Measurements from ENCODE around the gene SNX6. TPM values are rescaled to one million over a fixed set of nuclear protein-coding genes. Genes with fewer than 3 reads are reported as not detected.

SNX6 gene
- total and polyA plus RNA-seq, 9 donors, result 44.3 to 80.3 (median 64.5) TPM

DNA sequence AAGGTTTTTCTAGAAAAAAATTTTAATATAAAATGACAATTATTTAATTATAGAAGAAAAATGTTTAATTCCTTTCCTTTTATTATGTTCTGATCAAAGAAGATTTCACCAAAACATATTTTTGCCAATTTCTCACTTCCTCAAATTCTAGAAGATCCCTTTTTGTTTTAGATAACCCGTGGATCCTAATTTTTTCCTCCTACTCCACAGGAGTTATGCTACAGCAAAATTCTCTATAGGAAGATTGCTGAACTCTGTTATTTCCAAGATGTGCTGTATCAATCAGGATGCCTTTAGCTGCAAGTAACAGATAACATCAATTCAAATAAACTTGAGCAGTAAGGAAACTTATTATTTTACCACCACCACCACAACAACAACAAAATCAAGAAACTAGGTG lies 3.8 kb upstream of the SNX6 start:
- TF ChIP-seq POLR2A (IDR thresholded peaks at IDR 0.05), result no peak
- TF ChIP-seq EP300 (IDR thresholded peaks at IDR 0.05), result no peak
- TF ChIP-seq, protein P1, sequence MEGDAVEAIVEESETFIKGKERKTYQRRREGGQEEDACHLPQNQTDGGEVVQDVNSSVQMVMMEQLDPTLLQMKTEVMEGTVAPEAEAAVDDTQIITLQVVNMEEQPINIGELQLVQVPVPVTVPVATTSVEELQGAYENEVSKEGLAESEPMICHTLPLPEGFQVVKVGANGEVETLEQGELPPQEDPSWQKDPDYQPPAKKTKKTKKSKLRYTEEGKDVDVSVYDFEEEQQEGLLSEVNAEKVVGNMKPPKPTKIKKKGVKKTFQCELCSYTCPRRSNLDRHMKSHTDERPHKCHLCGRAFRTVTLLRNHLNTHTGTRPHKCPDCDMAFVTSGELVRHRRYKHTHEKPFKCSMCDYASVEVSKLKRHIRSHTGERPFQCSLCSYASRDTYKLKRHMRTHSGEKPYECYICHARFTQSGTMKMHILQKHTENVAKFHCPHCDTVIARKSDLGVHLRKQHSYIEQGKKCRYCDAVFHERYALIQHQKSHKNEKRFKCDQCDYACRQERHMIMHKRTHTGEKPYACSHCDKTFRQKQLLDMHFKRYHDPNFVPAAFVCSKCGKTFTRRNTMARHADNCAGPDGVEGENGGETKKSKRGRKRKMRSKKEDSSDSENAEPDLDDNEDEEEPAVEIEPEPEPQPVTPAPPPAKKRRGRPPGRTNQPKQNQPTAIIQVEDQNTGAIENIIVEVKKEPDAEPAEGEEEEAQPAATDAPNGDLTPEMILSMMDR (IDR thresholded peaks at IDR 0.05), result no peak
- 52 to 69% (median 61%) methylated on average over 1 of the region's 1 CpG for WGBS, 3 donors
- Histone ChIP-seq H3K9me3 (no peaks in the 10 kb centered on the region), H3K4me1 (ENCODE audit: insufficient read depth) (peaks cover 2% of the 10 kb centered on the region), H3K27me3 (no peaks in the 10 kb centered on the region), H3K4me3 (no peak overlapping the region), H3K27ac (no peak overlapping the region), H3K36me3 (no peaks in the 10 kb centered on the region)
- intact Hi-C loops (cut with DNase I), result no loop called here
- no peak for DNase-seq

DNA sequence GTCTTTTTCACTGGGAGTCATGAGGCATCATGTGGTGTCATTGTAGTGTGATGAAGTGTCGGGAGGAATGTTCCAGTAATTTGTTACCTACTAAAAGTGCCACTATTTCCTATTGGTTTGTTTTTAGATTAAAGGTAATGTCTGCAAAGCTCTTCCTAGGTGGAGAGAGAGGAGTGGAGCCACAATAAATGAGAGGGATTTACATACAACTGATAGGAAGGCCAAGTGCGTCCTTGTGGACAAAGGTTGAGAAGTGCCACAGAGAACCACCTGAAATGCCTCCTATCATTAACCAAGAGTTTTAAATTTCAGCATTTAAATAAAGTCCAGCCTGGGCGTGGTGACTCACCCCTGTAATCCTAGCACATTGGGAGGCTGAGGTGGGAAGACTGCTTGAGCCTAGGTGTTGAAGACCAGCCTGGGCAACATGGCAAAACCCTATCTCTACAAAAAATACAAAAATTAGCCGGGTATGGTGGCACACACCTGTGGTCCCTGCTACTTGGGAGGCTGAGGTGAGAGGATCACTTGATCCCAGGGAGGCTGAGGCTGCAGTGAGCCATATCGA lies 2.5 kb upstream of the SNX6 start:
- H3K27me3 ChIP-seq, result no peaks in the 10 kb centered on the region

DNA sequence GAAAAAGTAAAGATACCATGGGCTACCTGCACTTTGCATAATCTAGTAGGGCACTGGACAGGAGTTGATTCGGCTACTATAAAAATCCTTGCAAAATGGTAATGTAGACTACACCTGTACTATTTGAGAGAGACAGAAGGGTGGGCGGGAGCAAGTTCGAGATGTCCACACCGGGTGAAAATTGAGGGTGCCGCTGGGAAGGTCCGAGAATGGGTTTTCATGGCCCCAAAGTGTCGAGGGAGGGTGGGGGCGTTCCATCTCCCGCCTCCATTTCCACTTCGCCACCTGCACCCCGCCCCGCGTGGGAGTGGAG lies 648 bp downstream of the SNX6 start:
- peak overlapping the region; percentile 79 to 91 for H3K27ac ChIP-seq
- DNase-seq, result no peak
- intact Hi-C loops (cut with DNase I), result no loop called here
- H3K9me3 ChIP-seq, result no peaks in the 10 kb centered on the region
- TF ChIP-seq, protein P1 (IDR thresholded peaks at IDR 0.05), result no peak
- no peak for TF ChIP-seq POLR2A (IDR thresholded peaks at IDR 0.05)
- TF ChIP-seq EP300 (IDR thresholded peaks at IDR 0.05), result no peak
- no peaks in the 10 kb centered on the region for H3K36me3 ChIP-seq
- peak overlapping the region; percentile 82 for H3K4me3 ChIP-seq
- peaks cover 2% of the 10 kb centered on the region for H3K4me1 ChIP-seq (ENCODE audit: insufficient read depth)
- no peaks in the 10 kb centered on the region for H3K27me3 ChIP-seq
- WGBS, 3 donors, result 0 to 3% (median 1%) methylated on average over 11 to 13 of the region's 13 CpGs

More for the DNA sequence above, 2.5 kb upstream of the SNX6 start:
- WGBS, 3 donors, result 92 to 97% (median 94%) methylated on average over 5 of the region's 5 CpGs
- no peaks in the 10 kb centered on the region for H3K36me3 ChIP-seq
- TF ChIP-seq, protein P1 (IDR thresholded peaks at IDR 0.05), result no peak
- TF ChIP-seq EP300 (IDR thresholded peaks at IDR 0.05), result no peak
- TF ChIP-seq POLR2A (IDR thresholded peaks at IDR 0.05), result no peak
- intact Hi-C loops (cut with DNase I), result no loop called here
- no peaks in the 10 kb centered on the region for H3K9me3 ChIP-seq
- no peak overlapping the region for H3K4me3 ChIP-seq
- no peak for DNase-seq
- H3K27ac ChIP-seq, result no peak overlapping the region
- H3K4me1 ChIP-seq (ENCODE audit: insufficient read depth), result peaks cover 2% of the 10 kb centered on the region

DNA sequence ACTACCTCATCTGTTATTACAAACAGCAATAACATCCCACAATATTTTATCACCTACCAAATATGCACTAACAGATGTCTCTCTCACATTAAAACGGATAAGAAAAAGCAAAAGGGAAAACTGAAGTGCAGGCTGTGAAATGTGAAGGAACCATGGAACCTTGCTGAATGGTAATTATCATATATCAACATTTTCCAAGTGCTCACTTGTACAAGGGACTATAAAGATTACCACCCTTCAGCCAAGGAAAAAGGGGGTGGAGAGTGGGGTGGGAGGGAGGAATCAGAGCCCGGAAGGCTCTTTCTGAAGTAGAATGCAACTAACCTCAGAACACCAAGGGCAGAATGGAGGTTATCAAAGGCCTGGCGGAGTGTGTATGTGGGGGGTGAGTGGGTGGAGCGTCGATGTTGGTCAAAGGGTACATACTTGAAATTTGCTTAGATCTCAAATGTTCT lies 1.2 kb downstream of the SNX6 start:
- TF ChIP-seq, protein P1 (IDR thresholded peaks at IDR 0.05), result no peak
- TF ChIP-seq EP300 (IDR thresholded peaks at IDR 0.05), result no peak
- TF ChIP-seq POLR2A (IDR thresholded peaks at IDR 0.05), result no peak
- no peak overlapping the region for H3K27ac ChIP-seq
- H3K4me1 ChIP-seq (ENCODE audit: insufficient read depth), result peaks cover 2% of the 10 kb centered on the region
- DNase-seq, result no peak
- intact Hi-C loops (cut with DNase I), result no loop called here
- WGBS, 3 donors, result 8 to 10% (median 10%) methylated on average over 5 of the region's 5 CpGs
- peak overlapping the region; percentile 82 for H3K4me3 ChIP-seq
- no peaks in the 10 kb centered on the region for H3K9me3 ChIP-seq
- H3K27me3 ChIP-seq, result no peaks in the 10 kb centered on the region
- no peaks in the 10 kb centered on the region for H3K36me3 ChIP-seq

Measured in ovary (tissue), 9 donors.